GM23248 (cell line): ENCODE measurements around the gene KDM4B.

Source experiments
- EZH2 ChIP-seq: fragments of 200-600 bp; sonication (generic); IDR thresholded peaks from 2 replicates; pipeline ENCODE4 v1.6.1; 2018; ENCODE audit warnings: antibody characterized with exemption, mild to moderate bottlenecking; ENCODE audit not compliant: insufficient read depth, poor library complexity, severe bottlenecking
- EZH2phosphoT487 ChIP-seq: fragments of 200-600 bp; sonication (generic); IDR thresholded peaks from 2 replicates; pipeline ENCODE4 v1.6.1; 2018; ENCODE audit warnings: antibody characterized with exemption, moderate library complexity, mild to moderate bottlenecking, low read depth; ENCODE audit not compliant: insufficient read depth

- no peak for TF ChIP-seq EZH2
- no peak for TF ChIP-seq EZH2phosphoT487
These were observed 13.6 kb upstream of the KDM4B start for GRCh38 chr19:4955274-4955673.
